HG03159 (cell line): Measurements from ENCODE around the gene MORC4.
"Not testable (repeated sequence)": the region's sequence is repeated elsewhere in the genome, so short reads cannot be mapped to it uniquely, and the experiment has no call there.

Experiments used
- ATAC-seq: cut with Tn5 transposase; IDR thresholded peaks from one replicate; pipeline ENCODE4 v1.9.1; 2021; ENCODE audit warnings: mild to moderate bottlenecking, moderate library complexity; ENCODE audit not compliant: unreplicated experiment

Gene MORC4

DNA sequence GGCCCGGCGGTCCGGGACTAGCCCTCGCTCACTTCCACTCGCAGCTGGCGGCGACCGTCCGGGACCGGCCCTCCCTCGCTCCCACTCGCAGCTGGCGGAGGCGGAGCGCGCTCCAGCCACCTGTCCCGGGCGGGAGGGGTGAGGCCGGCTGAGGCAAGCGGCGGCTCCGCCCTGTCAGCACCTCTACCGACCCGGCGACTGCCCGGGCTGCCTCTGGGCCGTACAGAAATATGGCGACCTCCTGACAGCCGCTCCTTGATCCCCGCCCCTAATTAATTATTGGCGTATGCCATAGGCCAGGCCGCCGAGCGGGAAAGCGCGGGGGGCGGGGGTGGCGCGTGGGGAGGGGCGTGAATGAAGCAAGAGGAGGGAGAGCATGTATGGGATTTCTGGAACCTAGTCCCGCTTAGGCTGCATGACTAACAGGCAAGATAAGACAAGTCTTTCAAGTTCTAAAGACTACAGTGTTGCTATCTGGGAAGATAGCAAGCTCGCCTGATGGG, at the start of gene MORC4:
TSS of gene MORC4 (minus strand) at position 200 of the 503 bp plus-strand sequence. CDS start 243 bp downstream, outside the sequence.
- peak; percentile 65 for ATAC-seq

DNA sequence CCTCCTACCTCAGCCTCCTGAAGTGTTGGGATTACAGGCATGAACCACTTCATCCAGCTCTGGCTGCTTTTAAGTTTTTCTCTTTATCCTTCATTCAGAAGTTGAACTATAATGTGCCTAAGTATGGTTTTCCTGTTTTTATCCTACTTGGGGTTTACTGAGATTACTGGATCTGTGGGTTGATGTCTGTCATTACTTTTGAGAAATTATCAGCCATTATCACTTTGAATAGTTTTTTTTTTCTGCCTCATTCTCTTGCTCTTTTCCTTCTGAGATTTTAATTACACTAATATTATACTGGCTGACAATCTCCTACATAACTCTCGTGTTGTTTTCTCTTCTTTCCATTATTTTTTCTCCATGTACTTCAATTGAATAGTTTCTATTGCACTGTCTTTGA, 47.6 kb upstream of the MORC4 start:
- ATAC-seq = no peak

DNA sequence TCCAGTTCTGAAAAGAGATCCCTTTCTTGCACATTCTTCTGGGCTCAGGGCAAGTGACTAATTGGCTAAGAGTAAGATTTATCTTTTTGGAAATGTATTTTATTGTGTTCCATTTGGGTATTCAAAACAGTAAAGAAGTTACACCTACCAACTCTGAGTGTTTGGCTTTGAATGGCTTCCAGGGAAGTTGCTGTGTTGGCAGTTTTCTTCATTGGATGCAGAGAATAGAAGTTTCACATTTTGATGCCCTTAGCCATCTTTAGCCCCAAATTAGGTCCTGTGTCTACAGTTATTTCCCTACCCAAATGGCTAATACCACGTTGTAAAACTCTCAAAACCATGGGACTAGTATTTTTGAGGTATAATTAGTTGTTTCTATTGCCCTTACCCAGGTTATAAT, 29.7 kb upstream of the MORC4 start:
- no peak for ATAC-seq

DNA sequence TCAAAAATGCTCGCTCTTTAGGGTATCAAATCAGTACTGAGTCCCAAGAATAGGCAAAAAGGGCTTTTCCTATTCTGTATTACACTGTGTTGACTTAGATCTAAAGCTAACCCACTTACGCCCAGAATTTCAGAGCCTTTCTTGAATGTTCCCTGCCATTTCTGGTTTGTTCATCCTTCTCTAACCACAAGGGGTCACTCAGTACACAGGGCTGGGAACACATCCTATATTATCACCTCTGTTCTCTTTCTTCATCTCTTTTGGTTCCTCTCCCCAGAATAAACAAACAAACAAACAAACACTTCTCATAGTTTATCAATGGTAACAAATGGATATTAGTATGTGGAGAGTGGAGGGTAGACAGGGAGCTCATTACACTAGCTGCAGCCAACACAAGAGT, 25.5 kb upstream of the MORC4 start:
- peak; percentile 52 for ATAC-seq

DNA sequence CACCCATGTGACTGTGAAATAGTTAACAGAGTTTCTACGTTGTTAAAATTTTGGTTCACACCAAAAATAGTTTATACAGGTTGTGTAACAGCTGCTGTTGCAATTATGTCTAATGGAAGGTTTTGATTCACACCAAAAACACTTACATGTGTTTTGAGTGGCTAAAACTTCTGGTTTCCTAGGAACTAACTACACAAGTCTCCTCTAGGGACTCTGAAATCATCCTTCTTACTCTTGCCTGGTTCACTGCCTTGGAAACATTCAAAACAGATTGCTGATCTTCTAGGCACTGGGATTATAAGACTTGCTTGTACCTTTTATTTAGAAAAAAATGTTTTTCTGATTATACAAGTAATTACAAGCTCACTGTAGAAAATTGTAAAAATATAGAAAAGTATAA, 14.9 kb upstream of the MORC4 start:
- ATAC-seq = no peak

DNA sequence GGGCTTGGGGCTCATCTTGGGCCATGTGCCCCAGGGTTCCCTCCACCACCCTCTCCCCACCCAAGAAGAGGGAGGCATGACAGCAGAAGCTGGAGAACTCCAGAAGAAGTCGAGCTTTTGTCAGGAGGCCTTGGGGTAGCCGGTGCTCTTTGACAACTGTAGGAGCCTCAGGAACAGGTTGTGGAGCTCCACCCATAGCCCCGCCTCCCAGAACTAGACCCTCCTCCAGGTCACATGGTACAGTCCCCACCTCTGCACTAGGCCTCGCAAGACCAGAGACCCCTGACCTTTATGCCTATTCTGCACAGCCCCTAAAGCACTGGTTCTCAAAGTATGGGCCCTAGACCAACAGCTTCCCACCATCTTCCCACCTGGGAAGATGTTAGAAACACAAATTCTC, 8.0 kb upstream of the MORC4 start:
- no peak for ATAC-seq

DNA sequence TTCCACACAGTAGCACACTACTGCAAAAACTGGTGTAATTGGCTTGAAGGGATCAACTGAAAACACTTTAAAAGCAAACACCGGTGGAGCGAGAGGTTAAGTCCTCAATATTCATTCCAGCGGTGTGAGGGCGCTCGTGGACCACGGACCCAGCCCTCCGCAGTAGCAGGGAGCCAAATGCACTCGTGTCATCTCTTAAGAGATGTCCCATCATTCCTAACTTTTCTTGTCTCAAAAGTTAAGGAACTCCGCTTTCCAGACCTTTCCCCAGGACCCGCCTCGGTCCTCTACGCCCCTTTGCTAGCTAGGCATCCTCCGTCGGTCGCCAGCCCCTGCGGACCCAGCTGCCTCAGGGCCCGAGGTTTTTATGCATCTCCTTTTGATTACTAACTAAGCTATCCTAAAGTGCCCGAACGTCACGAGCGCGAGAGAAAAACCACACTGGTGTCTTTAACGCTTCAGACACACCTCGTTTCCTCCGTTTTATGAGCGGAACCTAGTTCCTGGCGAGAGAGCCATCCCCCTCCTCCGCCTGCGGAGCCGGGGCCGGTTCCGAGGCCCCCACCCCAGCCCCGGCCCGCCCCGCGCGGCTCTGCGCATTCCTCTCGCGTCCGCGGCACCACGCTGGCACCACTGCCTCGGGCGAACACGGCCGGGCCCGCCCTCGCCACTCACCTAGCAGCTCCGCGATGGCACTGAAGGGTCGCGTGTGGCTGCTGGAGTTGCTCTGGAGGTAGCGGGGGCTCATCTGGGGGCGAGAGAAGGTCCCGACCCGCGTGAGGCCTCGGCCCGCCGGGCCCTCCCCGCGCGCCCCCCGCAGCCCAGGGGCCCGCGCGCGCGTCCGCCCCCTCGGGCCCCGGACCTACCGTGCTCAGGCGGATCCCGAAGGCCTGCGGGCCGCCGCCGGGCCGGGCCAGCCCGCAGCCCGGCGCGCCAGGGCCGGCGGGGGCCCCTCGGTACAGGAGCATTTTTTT, 723 bp downstream of the MORC4 start:
- peak; percentile 33 for ATAC-seq

DNA sequence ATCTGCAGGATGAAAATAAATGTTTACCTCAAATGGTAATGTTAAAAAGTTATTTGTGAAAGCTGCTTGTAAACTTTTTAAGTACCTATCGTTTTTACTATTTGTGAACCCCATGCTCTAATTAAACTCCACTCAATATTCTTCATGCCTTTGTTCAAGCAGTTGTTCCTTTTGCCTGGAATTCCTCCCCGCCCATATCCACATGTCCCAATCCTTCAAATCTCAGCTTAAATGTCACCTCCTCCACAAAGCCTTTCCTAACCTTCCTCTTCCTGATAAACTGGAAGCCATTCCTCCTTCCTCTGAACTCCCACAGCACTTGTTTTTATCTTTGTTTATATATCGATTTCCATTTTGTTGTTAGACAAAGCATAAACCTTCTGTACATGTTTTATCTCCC, 2.4 kb downstream of the MORC4 start:
- ATAC-seq = no peak

DNA sequence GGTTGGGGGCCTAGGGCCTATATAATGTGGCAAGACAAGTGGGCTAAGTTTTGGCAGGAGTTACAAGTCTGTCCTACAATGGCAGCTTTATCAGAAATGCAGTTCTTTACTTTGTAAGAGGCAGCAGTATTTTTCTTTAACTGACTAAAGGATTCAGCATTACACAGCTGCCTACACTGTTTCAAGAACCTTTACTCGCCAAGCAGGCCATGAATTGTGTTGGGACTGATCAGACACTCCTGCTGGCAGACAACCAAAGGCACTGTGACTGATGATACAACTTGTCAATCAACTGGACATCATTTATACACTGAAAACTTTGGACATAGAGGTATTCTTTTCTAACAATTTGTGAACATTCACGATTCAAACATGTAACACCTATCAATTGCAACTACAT, 4.3 kb downstream of the MORC4 start:
- no peak for ATAC-seq

DNA sequence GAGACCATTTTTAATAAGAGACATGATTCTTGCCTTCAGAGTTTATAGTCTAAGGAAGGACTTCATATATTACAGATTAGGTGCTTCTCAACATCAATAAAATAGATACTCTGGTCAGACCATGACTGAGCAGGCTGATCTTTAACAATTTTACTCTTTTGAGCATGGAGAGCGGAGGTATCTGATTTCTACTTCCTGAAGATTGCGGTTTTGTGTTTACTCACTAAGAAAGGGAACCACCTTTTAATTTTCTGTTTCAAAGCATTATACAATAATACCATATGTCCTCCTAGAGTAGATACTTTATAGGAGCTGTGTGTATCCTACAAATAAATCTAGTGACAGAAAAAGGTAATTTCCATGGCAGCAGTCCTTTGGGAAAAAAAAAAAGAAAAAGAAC, 12.5 kb downstream of the MORC4 start:
- no peak for ATAC-seq

DNA sequence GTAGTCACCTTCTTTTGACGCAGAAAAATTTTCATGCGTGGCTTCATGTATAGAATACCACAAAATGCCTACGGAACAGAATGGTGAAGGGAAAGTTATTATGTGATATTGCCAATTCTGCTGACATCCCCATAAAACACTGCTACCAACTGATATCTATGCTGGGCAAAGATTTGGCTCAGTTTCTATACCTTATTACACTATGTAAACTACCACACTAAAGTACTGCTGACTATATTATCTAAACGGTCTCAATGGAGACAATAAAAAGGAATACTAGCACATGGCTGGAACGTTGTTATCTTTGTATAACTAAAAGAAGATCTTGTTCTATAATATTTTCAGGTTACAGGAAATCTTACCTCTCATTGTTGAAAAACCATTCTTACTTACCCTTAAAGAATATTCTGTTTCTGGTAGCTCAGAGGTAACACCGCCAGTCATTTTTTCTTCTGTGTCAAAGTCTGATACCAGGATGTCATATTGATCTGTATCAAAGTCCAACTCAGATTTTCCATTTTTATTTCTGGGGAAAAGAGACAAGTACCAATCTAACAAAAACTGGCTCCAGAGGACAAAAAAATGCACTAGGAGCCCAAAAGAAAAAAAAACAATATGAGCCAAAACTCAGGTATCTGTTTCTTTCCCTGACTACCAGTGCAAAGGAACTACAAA, 18.9 kb downstream of the MORC4 start:
- ATAC-seq = no peak

DNA sequence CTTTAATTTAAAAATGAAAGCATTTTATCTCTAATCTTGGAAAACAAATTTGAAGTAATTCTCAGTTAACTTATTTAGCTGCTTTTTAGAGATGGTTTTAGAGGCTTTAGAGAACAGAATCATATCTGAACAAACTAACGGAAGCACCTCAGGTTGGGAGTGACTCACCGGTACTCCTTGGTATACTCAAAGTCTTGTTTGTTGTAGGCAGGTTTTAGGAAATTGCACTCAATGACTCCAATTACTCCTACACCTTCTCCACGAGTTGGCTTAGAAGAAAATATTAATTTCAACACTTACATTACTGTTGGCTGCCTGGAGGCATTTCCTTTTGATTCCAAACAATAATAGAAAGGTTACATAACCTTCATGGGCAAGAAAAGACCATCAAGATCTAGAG, 23.6 kb downstream of the MORC4 start:
- no peak for ATAC-seq

DNA sequence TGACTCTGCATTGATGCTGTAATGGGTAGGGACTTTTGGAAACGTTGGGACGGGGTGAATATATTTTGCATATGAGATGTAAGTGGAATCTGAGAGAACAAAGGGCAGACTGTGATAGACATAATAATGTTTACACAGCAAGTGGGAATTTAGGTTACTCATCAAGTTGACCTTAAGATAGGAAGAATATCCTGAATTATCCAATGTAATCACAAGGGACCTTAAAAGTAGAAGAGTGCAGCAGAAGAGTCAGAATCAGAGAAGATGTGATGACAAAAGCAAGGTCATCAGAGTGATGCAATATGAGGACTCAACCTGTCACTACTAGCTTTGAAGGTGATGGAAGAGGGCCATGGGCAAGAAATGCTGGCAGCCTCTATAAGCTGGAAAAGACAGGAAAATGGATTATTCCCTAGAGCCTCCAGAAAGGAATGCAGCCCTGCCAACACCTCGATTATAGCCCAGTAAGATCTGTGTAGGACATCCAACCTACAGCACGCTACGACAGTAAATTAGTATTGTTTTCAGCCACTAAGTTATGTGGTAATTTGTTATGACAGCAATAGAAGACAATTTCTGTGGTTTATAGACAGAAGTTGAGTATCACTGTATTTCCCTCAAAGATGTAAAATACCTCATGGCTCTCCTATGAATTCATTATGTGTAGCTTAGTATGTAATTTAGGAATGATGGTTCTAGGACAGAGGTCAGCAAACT, 26.4 kb downstream of the MORC4 start:
- ATAC-seq = no peak

DNA sequence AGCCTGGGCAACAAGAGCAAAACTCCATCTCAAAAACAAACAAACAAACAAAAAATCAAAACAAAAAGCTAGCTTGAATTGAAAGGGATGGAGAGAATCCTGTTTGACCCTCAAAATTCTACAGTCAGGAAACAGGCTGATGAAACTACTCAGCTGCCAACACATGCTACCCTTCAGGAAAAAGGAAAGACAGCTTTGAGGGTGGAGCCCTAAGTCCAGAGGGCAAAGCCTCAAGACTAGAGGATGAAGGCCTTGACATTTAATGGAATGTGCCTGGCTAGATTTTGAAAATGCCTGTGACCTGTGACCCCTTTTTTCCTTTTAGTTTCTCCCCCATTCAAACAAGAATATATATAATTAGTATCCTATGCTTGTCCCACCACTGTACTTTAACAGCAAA, 27.1 kb downstream of the MORC4 start:
- ATAC-seq = no peak

DNA sequence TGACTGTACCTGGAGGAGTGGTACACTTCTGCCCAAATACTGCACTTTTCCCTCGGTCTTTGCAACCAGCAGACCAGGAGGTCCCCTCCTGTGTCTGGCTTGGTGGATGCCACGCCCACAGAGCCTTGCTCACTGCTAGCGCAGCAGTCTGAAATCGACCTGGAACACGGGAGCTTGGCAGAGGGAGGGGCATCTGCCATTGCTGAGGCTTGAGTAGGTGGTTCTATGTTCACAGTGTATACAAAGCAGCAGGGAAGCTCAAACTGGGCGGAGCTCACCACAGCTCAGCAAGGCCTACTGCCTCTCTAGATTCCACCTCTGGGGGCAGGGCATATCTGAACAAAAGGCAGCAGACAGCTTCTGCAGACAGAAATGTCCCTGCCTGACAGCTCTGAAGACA, 33.5 kb downstream of the MORC4 start:
- ATAC-seq = not testable (repeated sequence)

DNA sequence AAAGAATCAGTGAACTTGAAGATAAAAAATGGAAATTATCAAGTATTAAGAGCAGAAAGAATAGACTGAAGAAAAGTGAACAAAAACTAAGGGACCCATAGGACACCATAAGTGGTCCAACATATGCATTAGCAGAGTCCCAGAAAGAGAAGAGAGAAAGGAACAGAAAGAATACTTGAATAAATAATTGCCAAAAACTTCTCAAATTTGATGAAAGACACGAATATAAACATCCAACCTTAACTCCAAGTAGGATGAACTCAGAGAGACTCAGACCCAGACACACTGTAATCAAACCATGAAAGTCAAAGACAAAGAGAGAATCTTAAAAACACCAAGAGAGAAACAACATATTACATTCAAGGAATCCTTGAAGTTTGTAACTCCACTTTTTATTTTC, 35.7 kb downstream of the MORC4 start:
- ATAC-seq = no peak

DNA sequence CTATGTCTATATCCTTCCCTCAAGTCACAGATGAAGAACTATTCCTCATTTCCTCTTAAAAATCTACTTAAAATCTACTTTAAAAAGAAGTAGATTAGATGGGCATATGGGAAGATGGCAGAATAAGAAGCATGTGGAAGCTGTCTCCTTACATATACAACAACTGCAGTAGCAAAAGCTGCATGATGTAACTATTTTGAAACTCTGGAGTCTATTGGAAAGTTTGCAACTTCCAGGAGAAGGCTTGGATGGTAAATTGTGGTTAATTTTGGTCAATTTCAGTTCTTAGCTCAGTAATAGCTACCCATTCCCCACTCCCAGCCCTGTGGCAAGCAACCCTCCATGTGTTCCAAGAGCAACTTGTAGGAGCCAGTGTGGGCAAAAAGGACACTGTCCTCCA, 36.9 kb downstream of the MORC4 start:
- no peak for ATAC-seq

DNA sequence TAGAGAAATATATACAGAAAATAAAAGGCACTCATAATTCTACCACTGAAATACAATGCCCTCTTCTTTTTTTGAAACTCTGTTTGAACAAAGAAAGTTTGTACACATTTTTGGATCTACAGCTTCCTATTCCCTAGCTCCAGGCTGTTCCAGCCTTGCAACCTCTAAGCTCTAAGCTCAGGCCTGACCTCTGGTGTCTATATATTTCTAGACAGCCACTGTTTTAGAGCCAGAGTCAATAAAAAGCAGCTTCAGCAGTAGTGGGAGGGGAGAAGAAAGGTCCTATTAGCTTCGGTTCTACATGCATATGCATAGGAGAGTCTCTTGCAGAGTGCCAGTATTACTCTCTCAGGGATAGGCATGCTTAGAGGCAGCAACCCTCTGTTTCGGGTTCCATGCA, 40.1 kb downstream of the MORC4 start:
- ATAC-seq = no peak

DNA sequence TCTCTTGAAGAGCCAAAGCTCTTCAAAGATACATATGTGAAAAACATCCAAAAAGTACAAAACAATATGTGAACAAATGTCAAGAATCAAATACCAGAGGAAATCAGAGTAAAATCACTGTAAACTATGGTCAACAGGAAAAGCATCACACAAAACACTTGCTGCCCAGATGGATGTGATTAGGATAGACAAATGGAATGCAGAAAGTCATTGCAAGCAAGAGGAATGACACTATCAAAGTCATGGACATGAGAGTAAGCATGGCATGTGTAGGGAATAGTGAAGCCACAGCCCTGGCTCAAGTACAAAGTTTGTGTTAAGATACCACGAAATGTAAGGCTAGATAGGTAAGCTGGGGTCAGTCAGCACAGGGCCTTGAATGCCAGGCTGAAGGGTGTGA, 42.2 kb downstream of the MORC4 start:
- no peak for ATAC-seq

DNA sequence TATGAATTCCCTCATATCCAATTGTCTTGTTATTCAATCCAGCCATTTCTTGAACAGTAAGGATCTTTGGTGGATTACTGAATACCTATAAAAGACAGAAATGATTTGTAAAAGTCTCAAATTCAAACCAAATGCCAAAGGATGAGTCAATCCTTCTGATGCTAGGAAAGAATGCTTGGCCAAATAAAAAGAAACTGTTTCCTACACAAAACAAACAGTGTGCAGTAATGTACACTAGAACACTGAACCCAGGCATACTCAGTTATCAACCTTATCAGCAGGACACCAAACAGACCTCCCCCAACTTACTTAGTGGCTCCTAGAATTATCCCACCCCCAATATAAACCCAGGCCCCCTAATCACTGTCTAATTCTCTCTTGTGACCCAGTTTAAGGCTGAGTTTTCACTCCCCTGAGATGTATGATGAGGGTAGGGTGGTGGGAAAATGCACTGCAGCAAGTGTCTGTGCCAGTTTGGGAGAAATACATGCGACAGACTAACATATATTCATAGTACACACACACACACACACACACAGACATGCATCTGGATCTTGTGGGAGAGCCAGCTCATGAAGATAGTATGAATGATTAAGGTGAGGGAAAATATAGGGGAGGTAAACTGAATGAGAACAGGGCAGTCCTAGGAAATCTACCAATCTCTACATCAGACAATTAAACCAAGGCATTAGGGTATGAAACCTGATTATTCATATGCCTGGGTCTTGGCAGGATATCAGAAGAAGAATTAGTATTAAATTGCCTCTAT, 44.8 kb downstream of the MORC4 start:
- no peak for ATAC-seq

DNA sequence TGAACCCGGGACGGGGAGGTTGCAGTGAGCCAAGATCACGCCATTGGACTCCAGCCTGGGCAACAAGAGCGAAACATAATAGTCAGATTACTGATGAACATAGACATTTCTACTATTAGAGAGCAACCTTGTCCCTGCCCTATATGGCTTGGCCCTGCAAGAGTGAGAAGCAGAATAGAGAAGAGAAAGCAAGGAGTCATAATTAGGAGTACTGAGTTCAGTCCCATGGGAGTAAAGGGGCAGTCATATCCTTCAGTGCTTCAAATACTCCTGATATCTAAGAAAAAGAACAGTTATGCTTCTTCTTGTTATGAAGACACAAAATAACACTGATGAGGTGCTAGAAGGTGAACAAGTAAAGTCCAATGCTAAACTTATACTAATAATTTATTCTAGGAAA, 46.0 kb downstream of the MORC4 start:
- no peak for ATAC-seq
